Stimulated activated CD8-positive, alpha-beta memory T cell treated with anti-CD3 and anti-CD28 coated beads, Interleukin-7, amount 100 ng/mL, for 24 hours (primary cell): ENCODE data around the gene LAMB3.

Experiments used
- DNase-seq: peaks from one replicate; pipeline ENCODE4 v3.0.0-alpha.2; 2020; ENCODE audit warnings: low read depth

Gene LAMB3

GRCh38 chr1:209630383-209631225, 21.6 kb downstream of the LAMB3 start:
- DNase-seq = no peak

GRCh38 chr1:209629621-209630382, 22.4 kb downstream of the LAMB3 start:
- DNase-seq = no peak

- DNase-seq = no peak
Observed at GRCh38 chr1:209628618-209629299, 23.5 kb downstream of the LAMB3 start.

- DNase-seq = peak; percentile 79
Observed at GRCh38 chr1:209627732-209628196, 24.5 kb downstream of the LAMB3 start.

- DNase-seq = no peak
Observed at GRCh38 chr1:209627027-209627731, 25.0 kb downstream of the LAMB3 start.

- no peak for DNase-seq
Observed at GRCh38 chr1:209626346-209627026, 25.7 kb downstream of the LAMB3 start.

- no peak for DNase-seq
Observed at GRCh38 chr1:209625791-209626285, 26.4 kb downstream of the LAMB3 start.

GRCh38 chr1:209624558-209625549, 27.4 kb downstream of the LAMB3 start:
- no peak for DNase-seq

GRCh38 chr1:209622841-209623829, 29.1 kb downstream of the LAMB3 start:
- no peak for DNase-seq

- DNase-seq = no peak
Observed at GRCh38 chr1:209621741-209622655, 30.2 kb downstream of the LAMB3 start.

- DNase-seq = no peak
Observed at GRCh38 chr1:209621286-209621685, 30.9 kb downstream of the LAMB3 start.

- no peak for DNase-seq
Observed at GRCh38 chr1:209620487-209620884, 31.7 kb downstream of the LAMB3 start.

- DNase-seq = no peak
Observed at GRCh38 chr1:209619696-209620486, 32.3 kb downstream of the LAMB3 start.

GRCh38 chr1:209618756-209619420, 33.3 kb downstream of the LAMB3 start:
- no peak for DNase-seq

- DNase-seq = no peak
Observed at GRCh38 chr1:209618291-209618690, 33.9 kb downstream of the LAMB3 start.

- DNase-seq = no peak
Observed at GRCh38 chr1:209617755-209618154, 34.5 kb downstream of the LAMB3 start.
